ENCODE data around the gene AFF3. TPM values are rescaled to one million over a fixed set of nuclear protein-coding genes. Genes with fewer than 3 reads are reported as not detected.
A peak's percentile ranks its signal among the peaks of the same experiment; 100 is the strongest.

Gene AFF3
- total RNA-seq, 1 donor from 2014 or later = 5.7 TPM

DNA sequence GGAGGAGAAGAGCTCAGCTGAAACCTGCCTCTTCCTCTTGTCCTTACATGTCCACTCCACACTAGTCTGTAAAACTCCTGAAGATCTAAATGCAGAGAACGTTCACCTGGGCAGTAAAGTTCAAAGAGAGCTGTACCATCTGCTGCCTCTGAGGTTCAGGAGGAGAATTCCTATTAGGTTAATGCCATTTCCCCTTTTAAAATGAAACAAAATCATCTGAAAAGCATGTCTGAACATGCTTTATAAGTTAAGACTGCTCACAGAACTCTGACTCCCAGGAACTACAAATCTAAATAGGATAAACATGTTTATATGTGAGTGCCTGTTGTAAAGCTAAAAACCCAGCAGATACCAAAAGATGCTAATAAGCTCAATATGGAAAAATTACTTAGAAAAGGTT lies 164.4 kb downstream of the AFF3 start:
- Mint-ChIP-seq H3K9me3 (no peaks in the 10 kb centered on the region), H3K4me3 (no peak overlapping the region), H3K27me3 (no peaks in the 10 kb centered on the region), H3K27ac (no peak overlapping the region), H3K4me1 (peaks cover 6% of the 10 kb centered on the region), H3K36me3 (ENCODE audit: low read depth) (no peaks in the 10 kb centered on the region)
- DNase-seq = peak; percentile 34
- intact Hi-C loops (cut with micrococcal nuclease) = no loop called here

GRCh38 chr2:99975386-99975785 lies 167.0 kb downstream of the AFF3 start:
- no peak overlapping the region for H3K4me3 Mint-ChIP-seq
- no peak overlapping the region for H3K27ac Mint-ChIP-seq
- DNase-seq = no peak
- peaks cover 7% of the 10 kb centered on the region for H3K4me1 Mint-ChIP-seq
- intact Hi-C loops (cut with micrococcal nuclease) = no loop called here
- H3K36me3 Mint-ChIP-seq (ENCODE audit: low read depth) = no peaks in the 10 kb centered on the region
- no peaks in the 10 kb centered on the region for H3K27me3 Mint-ChIP-seq
- no peaks in the 10 kb centered on the region for H3K9me3 Mint-ChIP-seq

- no peak overlapping the region for H3K27ac Mint-ChIP-seq
- H3K27me3 Mint-ChIP-seq = no peaks in the 10 kb centered on the region
- intact Hi-C loops (cut with micrococcal nuclease) = no loop called here
- no peaks in the 10 kb centered on the region for H3K36me3 Mint-ChIP-seq (ENCODE audit: low read depth)
- peaks cover 10% of the 10 kb centered on the region for H3K4me1 Mint-ChIP-seq
- no peaks in the 10 kb centered on the region for H3K9me3 Mint-ChIP-seq
- no peak for DNase-seq
- H3K4me3 Mint-ChIP-seq = no peak overlapping the region
Measured at GRCh38 chr2:99974682-99975375, 167.6 kb downstream of the AFF3 start.

DNA sequence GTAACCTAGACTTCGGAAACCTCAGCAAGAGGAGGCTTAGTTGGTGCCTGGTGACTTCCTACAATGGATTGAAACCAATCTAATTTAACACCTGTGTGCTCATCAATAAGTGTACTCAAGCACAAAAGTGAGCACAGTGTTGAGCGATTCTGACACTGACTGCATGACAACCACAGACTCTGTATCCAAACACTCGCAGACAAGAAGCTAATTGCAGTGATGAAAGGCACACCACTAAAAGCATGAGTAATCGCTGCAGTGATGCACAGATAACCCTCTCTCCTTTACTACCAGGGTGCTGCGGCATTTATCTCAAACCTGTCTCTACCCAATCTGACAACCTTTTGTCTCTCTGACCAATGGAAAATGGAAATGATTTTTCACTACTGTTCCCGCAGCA lies 168.1 kb downstream of the AFF3 start:
- peaks cover 10% of the 10 kb centered on the region for H3K4me1 Mint-ChIP-seq
- H3K36me3 Mint-ChIP-seq (ENCODE audit: low read depth) = no peaks in the 10 kb centered on the region
- DNase-seq = no peak
- H3K27ac Mint-ChIP-seq = no peak overlapping the region
- H3K4me3 Mint-ChIP-seq = no peak overlapping the region
- H3K9me3 Mint-ChIP-seq = no peaks in the 10 kb centered on the region
- intact Hi-C loops (cut with micrococcal nuclease) = no loop called here
- no peaks in the 10 kb centered on the region for H3K27me3 Mint-ChIP-seq

- Mint-ChIP-seq H3K9me3 (no peaks in the 10 kb centered on the region), H3K4me3 (no peak overlapping the region), H3K4me1 (peaks cover 10% of the 10 kb centered on the region), H3K36me3 (ENCODE audit: low read depth) (no peaks in the 10 kb centered on the region), H3K27me3 (no peaks in the 10 kb centered on the region), H3K27ac (no peak overlapping the region)
- intact Hi-C loops (cut with micrococcal nuclease) = no loop called here
- no peak for DNase-seq
Measured at GRCh38 chr2:99971326-99971900, 171.0 kb downstream of the AFF3 start.

DNA sequence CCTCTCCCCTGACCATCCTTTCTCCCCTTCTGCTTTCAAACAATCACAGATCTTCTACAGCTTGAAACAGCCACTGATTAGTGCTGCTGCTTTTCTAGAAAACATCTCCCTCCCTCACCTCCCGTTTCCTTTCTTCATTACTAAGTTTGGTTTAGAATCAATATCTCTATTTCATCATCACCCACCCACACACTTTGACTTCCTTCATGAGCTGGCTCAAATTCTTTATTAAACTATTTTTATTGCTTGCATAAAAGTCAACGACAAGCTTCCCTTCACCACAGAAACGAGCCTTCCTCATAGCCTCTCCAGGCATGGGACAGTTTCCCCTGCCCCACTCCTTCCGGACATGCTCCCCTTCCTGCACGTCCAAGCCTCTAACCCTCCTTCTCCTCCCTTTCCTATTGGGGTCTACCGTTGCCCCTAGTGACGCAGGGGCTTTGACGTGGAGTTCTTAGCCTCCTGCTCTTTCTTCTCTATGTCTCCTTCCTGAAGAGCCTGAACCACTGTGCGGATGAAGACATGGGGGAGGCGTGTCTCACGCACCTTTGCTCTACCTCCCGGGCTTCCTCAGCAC lies 172.0 kb downstream of the AFF3 start:
- intact Hi-C loops (cut with micrococcal nuclease) = no loop called here
- H3K9me3 Mint-ChIP-seq = no peaks in the 10 kb centered on the region
- peaks cover 5% of the 10 kb centered on the region for H3K4me1 Mint-ChIP-seq
- no peak overlapping the region for H3K27ac Mint-ChIP-seq
- no peaks in the 10 kb centered on the region for H3K36me3 Mint-ChIP-seq (ENCODE audit: low read depth)
- H3K4me3 Mint-ChIP-seq = no peak overlapping the region
- DNase-seq = no peak
- no peaks in the 10 kb centered on the region for H3K27me3 Mint-ChIP-seq

- Mint-ChIP-seq H3K27ac (no peak overlapping the region), H3K4me3 (no peak overlapping the region), H3K9me3 (no peaks in the 10 kb centered on the region), H3K27me3 (no peaks in the 10 kb centered on the region), H3K4me1 (no peaks in the 10 kb centered on the region), H3K36me3 (ENCODE audit: low read depth) (no peaks in the 10 kb centered on the region)
- no peak for DNase-seq
- intact Hi-C loops (cut with micrococcal nuclease) = no loop called here
Measured at GRCh38 chr2:99961196-99961913, 181.0 kb downstream of the AFF3 start.

DNA sequence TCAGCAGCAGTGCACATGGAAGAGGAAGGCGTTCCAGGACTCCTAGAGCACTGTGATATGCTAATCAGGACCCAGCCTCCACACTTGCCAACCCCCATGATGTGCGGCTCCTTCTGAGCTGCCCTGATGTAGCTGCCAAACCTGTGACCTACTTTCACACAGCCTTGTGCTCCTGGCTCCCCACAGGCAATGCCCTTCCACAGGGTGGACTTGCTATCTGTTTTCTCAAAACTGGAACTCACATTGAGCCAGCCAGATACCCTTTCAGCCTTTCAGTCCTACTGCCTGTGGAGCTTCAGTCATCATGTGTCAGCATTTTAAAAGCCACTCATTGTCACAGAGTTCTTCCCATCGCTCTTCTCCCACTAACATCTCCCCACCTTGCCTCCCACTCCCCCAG lies 181.6 kb downstream of the AFF3 start:
- no peak for DNase-seq
- no peaks in the 10 kb centered on the region for H3K36me3 Mint-ChIP-seq (ENCODE audit: low read depth)
- intact Hi-C loops (cut with micrococcal nuclease) = no loop called here
- H3K9me3 Mint-ChIP-seq = peaks cover 4% of the 10 kb centered on the region
- no peak overlapping the region for H3K4me3 Mint-ChIP-seq
- no peak overlapping the region for H3K27ac Mint-ChIP-seq
- no peaks in the 10 kb centered on the region for H3K27me3 Mint-ChIP-seq
- H3K4me1 Mint-ChIP-seq = no peaks in the 10 kb centered on the region

GRCh38 chr2:99960291-99960690 lies 182.1 kb downstream of the AFF3 start:
- intact Hi-C loops (cut with micrococcal nuclease) = no loop called here

DNA sequence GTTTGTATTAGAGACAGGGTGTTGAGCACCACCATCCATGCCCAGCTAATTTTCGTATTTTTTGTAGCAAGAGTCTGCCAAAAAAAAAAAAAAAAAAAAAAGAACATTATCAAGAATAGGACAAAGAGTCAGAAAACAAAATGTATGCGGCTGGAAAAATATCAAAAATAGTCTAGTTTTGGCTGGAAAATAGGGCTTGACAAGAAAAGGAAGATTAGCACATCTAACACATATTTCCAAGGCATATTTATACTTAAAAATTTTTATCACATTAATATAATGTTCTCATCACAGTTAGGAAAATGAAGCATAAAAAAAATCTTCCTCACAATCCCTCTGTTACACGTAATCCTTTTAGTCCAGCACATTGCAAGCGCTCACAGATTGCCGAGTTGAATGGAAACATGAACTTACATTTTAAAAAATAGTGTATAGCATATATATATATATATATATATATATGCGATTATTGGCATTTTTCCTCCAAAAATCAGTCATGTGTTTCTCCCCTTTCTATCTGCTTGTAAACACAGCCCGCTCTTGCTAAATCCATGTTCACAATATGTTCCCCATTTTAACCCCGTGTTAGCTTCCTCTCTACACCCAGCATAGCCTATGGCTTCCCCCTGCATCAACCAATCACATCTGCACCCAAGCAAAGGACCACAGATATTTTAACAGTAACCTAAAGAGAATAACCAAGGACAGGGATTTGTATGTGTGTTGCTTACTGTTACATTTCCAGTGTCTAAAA lies 183.0 kb downstream of the AFF3 start:
- Mint-ChIP-seq H3K9me3 (peaks cover 4% of the 10 kb centered on the region), H3K27me3 (no peaks in the 10 kb centered on the region), H3K36me3 (ENCODE audit: low read depth) (no peaks in the 10 kb centered on the region), H3K4me3 (no peak overlapping the region), H3K27ac (no peak overlapping the region), H3K4me1 (no peaks in the 10 kb centered on the region)
- DNase-seq = no peak
- intact Hi-C loops (cut with micrococcal nuclease) = no loop called here

More at GRCh38 chr2:99960291-99960690, 182.1 kb downstream of the AFF3 start:
- H3K9me3 Mint-ChIP-seq = peaks cover 4% of the 10 kb centered on the region
- H3K36me3 Mint-ChIP-seq (ENCODE audit: low read depth) = no peaks in the 10 kb centered on the region
- no peaks in the 10 kb centered on the region for H3K4me1 Mint-ChIP-seq
- H3K4me3 Mint-ChIP-seq = no peak overlapping the region
- no peak overlapping the region for H3K27ac Mint-ChIP-seq
- no peaks in the 10 kb centered on the region for H3K27me3 Mint-ChIP-seq
- no peak for DNase-seq

DNA sequence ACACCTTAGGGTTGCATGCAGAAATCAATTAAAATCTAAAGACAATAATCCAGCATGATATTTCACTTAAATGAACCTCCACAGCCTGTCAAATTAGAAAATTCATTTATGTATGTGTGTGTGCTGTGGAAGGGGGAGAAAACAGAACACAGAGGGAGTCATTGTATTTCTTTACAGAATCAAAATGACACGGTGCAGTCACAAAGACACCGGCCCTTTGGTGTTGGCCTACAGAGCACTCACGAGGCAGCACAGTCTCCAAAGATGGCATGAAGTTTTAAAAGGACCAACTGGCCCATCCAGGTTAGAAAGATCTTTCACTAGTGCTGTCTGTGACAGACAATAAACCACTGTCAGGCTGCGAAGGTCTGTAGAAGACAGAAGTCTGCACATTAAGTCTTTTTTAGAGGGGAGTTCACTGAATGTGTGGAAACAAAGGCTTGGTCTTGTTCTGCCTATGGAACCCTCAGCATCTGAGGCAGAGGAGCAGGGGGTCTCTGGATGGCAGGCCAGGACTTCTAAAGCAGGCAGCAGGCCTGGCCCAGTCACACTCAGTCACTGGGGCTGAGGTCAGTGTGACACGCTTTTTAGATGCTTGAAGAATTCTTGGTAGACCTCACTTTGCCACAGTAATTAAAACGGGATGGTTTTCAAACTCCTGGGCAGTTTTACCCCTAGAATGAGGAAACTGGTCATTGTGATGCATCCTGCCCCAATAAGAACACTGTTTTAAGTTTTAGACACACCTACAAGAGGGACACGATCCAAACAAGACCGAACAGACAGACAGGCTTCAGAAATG lies 184.9 kb downstream of the AFF3 start:
- Mint-ChIP-seq H3K36me3 (ENCODE audit: low read depth) (no peaks in the 10 kb centered on the region), H3K27ac (no peak overlapping the region), H3K4me1 (no peaks in the 10 kb centered on the region), H3K27me3 (no peaks in the 10 kb centered on the region), H3K9me3 (peaks cover 4% of the 10 kb centered on the region), H3K4me3 (no peak overlapping the region)
- intact Hi-C loops (cut with micrococcal nuclease) = no loop called here
- DNase-seq = no peak

DNA sequence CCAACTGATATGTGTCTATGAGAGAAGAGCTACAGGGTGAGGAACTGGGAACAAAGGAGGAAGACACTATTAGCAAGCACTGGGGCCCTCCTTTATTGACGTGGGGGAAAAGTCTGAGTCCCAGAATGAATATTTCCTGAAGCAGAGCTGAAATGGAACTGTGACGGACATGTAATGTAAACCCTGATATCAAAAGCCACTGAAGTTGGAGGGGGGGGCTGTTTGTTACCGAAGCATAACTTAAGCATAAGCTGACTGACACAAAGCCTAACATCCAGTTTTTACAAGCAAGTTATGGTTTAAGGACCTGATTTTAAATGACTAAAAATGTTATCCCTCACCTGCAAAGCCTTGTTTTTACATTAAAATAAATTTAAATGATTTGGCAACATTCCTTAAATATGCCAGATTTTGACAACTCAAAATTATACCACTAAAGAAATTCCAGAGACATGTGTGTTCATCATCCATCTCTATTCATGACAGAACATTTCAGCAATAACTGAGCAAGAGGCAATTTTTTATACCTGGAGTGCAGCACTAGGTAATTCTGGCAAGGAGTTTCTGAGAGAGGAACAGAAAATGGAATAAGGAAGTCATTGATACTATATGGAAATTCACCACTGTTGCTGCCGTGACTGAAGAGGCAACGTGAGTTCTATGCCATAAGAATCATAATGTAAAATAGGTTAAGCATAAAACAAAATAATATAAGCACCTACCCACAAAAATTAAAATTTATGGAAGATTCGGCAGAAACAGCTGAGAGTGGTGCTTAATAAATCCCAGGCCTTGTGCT lies 186.0 kb downstream of the AFF3 start:
- peaks cover 4% of the 10 kb centered on the region for H3K9me3 Mint-ChIP-seq
- DNase-seq = no peak
- H3K27ac Mint-ChIP-seq = no peak overlapping the region
- no peaks in the 10 kb centered on the region for H3K4me1 Mint-ChIP-seq
- intact Hi-C loops (cut with micrococcal nuclease) = no loop called here
- no peaks in the 10 kb centered on the region for H3K27me3 Mint-ChIP-seq
- H3K36me3 Mint-ChIP-seq (ENCODE audit: low read depth) = no peaks in the 10 kb centered on the region
- no peak overlapping the region for H3K4me3 Mint-ChIP-seq
